Neural progenitor cell (in vitro differentiated cells): ENCODE results near the gene RASSF3. TPM values are rescaled to one million over a fixed set of nuclear protein-coding genes. Genes with fewer than 3 reads are reported as not detected.

Experiments
- DNase-seq: peaks from one replicate; pipeline ENCODE4 v3.0.0-alpha.2; 2016; ENCODE audit warnings: low spot score
- H2AFZ ChIP-seq: fragments of 200-600 bp; sonication (generic); replicated peaks from 2 replicates; pipeline ENCODE4 v1.6.1; 2016; ENCODE audit warnings: antibody characterized with exemption
- H3F3A ChIP-seq: fragments of 200-600 bp; sonication (generic); 2 replicates; pipeline ENCODE4 v1.6.1; 2016; ENCODE audit warnings: antibody characterized with exemption, low read depth
- H3K27ac ChIP-seq: fragments of 200-600 bp; sonication (generic); 2 replicates; pipeline ENCODE4 v1.5.1; 2016; ENCODE audit warnings: mild to moderate bottlenecking
- H3K27me3 ChIP-seq: fragments of 200-600 bp; sonication (generic); 2 replicates; pipeline ENCODE4 v1.6.1; 2016; ENCODE audit warnings: mild to moderate bottlenecking, moderate library complexity
- H3K36me3 ChIP-seq: fragments of 200-600 bp; sonication (generic); 2 replicates; pipeline ENCODE4 v1.5.1; 2016
- H3K4me1 ChIP-seq: fragments of 200-600 bp; sonication (generic); 2 replicates; pipeline ENCODE4 v1.6.1; 2016; ENCODE audit warnings: mixed run types
- H3K4me2 ChIP-seq: fragments of 200-600 bp; sonication (generic); 2 replicates; pipeline ENCODE4 v1.6.1; 2016
- H3K4me3 ChIP-seq: fragments of 200-600 bp; sonication (generic); 2 replicates; pipeline ENCODE4 v1.5.1; 2016
- H3K79me2 ChIP-seq: fragments of 200-600 bp; sonication (generic); 2 replicates; pipeline ENCODE4 v1.6.1; 2016; ENCODE audit warnings: low read depth
- H3K9ac ChIP-seq: fragments of 200-600 bp; sonication (generic); 2 replicates; pipeline ENCODE4 v1.6.1; 2016
- H3K9me3 ChIP-seq: fragments of 200-600 bp; sonication (generic); 2 replicates; pipeline ENCODE4 v1.5.1; 2016; ENCODE audit warnings: low read depth
- H4K20me1 ChIP-seq: fragments of 200-600 bp; sonication (generic); 2 replicates; pipeline ENCODE4 v1.6.1; 2016; ENCODE audit warnings: low read depth
- H3K27ac Mint-ChIP-seq: 3 replicates; pipeline ENCODE4 v1.8.0; 2021; ENCODE audit warnings: mixed read lengths
- H3K27me3 Mint-ChIP-seq: 2 replicates; pipeline ENCODE4 v1.8.0; 2022; ENCODE audit warnings: low read depth, mild to moderate bottlenecking, inconsistent platforms, moderate library complexity, mixed read lengths; ENCODE audit not compliant: insufficient read depth
- H3K36me3 Mint-ChIP-seq: 3 replicates; pipeline ENCODE4 v1.8.0; 2021; ENCODE audit warnings: mixed read lengths
- H3K4me1 Mint-ChIP-seq: 3 replicates; pipeline ENCODE4 v1.8.0; 2021; ENCODE audit warnings: mixed read lengths
- H3K4me3 Mint-ChIP-seq: 3 replicates; pipeline ENCODE4 v1.8.0; 2021; ENCODE audit warnings: mild to moderate bottlenecking, moderate library complexity, mixed read lengths
- H3K9me3 Mint-ChIP-seq: 3 replicates; pipeline ENCODE4 v1.8.0; 2020; ENCODE audit warnings: mixed read lengths
- EZH2 ChIP-seq: fragments of 200-600 bp; sonication (generic); IDR thresholded peaks from 2 replicates; pipeline ENCODE4 v1.6.1; 2017; ENCODE audit warnings: antibody characterized with exemption, mild to moderate bottlenecking, moderate library complexity
- EZH2phosphoT487 ChIP-seq: fragments of 200-600 bp; sonication (generic); IDR thresholded peaks from 2 replicates; pipeline ENCODE4 v1.6.1; 2017; ENCODE audit warnings: antibody characterized with exemption
- total RNA-seq: library from RNA; depleted of rRNA; stranded (reverse); fragments of >200 nt; gene quantifications from 2 replicates; pipeline ENCODE4 v1.2.3, GENCODE V29; 2015; ENCODE audit warnings: low replicate concordance
- TF ChIP-seq, protein P1 (sequence below): fragments of 200-600 bp; sonication (generic); IDR thresholded peaks from 2 replicates; pipeline ENCODE4 v1.5.1; 2017; ENCODE audit warnings: antibody characterized with exemption, mild to moderate bottlenecking

Gene RASSF3
- total RNA-seq, 1 donor from 2014 or later = 14.5 TPM

DNA sequence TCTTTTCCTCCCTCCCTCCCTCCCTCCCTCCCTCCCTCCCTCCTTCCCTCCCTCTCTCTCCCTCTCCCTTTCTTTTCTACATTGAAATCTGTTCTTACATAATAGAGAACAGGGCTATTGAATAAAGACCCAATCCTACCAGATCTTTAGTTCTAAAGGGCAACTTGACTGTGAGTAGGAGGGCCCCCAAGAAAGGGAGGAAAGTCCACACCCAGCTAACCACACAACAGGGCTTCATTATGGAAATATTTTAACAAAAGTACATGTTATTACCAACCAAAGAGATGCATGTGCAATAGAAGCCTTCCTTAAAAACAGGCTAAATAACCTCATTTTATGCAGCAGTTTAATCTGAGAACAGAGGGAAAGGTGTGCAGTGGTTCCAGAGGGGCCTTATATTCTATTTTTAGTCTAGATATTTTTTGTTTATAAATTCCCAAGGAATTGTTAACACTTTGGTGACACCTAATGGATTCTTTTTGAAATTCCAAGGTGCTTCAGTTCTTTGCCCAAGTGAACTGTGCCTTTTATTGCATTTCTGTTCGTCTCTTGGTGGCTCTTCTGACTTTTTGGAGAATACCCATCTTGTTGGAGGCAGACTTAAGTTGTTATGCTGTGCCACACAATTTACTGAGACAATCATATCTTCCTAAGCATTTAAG, 85.9 kb downstream of the RASSF3 start:
- no peak overlapping the region for H3K27ac ChIP-seq
- DNase-seq = no peak
- no peaks in the 10 kb centered on the region for H3K36me3 ChIP-seq
- peaks cover 37% of the 10 kb centered on the region for H3K4me1 ChIP-seq
- H3K9ac ChIP-seq = no peak overlapping the region
- H3K36me3 Mint-ChIP-seq = peaks cover 3% of the 10 kb centered on the region
- no peak overlapping the region for H3K27ac Mint-ChIP-seq
- no peaks in the 10 kb centered on the region for H3K9me3 Mint-ChIP-seq
- no peaks in the 10 kb centered on the region for H3K9me3 ChIP-seq
- H3K4me1 Mint-ChIP-seq = peaks cover 42% of the 10 kb centered on the region
- no peaks in the 10 kb centered on the region for H3K27me3 ChIP-seq
- no peak for TF ChIP-seq EZH2
- no peak for TF ChIP-seq EZH2phosphoT487
- TF ChIP-seq, protein P1, sequence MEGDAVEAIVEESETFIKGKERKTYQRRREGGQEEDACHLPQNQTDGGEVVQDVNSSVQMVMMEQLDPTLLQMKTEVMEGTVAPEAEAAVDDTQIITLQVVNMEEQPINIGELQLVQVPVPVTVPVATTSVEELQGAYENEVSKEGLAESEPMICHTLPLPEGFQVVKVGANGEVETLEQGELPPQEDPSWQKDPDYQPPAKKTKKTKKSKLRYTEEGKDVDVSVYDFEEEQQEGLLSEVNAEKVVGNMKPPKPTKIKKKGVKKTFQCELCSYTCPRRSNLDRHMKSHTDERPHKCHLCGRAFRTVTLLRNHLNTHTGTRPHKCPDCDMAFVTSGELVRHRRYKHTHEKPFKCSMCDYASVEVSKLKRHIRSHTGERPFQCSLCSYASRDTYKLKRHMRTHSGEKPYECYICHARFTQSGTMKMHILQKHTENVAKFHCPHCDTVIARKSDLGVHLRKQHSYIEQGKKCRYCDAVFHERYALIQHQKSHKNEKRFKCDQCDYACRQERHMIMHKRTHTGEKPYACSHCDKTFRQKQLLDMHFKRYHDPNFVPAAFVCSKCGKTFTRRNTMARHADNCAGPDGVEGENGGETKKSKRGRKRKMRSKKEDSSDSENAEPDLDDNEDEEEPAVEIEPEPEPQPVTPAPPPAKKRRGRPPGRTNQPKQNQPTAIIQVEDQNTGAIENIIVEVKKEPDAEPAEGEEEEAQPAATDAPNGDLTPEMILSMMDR = peak; percentile 51
- H3K27me3 Mint-ChIP-seq = no peaks in the 10 kb centered on the region
- no peaks in the 10 kb centered on the region for H4K20me1 ChIP-seq
- no peak overlapping the region for H3K4me2 ChIP-seq
- H3K4me3 ChIP-seq = no peak overlapping the region
- no peak overlapping the region for H3K4me3 Mint-ChIP-seq
- H3F3A ChIP-seq = peaks cover 28% of the 10 kb centered on the region
- H2AFZ ChIP-seq = no peak overlapping the region
- H3K79me2 ChIP-seq = no peaks in the 10 kb centered on the region

DNA sequence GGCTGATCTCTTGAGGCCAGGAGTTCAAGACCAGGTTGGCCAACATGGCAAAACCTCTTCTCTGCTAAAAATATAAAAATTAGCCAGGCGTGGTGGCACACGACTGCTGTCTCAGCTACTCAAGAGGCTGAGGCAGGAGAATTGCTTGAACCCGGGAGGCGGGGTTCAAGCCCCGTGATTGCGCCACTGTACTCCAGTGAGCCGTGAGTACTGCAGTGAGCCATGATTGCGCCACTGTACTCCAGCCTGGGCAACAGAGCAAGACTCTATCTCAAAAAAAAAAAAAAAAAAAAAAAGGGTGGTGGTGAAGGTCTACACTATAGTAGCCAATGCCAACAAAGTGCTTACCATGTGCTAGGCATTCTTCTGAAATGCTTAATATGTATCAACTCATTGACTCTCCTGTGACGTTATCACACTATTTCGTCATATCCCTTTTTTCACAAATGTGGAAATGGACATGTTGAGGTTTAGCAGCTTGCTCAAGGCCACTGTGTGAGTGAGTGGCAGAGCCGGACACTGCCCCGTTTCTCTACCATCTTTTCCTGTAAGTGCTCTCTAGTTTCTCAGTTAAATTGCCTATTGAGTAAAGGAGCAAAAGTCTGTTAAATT, 89.3 kb downstream of the RASSF3 start:
- Mint-ChIP-seq H3K9me3 (no peaks in the 10 kb centered on the region), H3K36me3 (peaks cover 3% of the 10 kb centered on the region), H3K27me3 (no peaks in the 10 kb centered on the region), H3K4me3 (no peak overlapping the region), H3K4me1 (peaks cover 20% of the 10 kb centered on the region), H3K27ac (no peak overlapping the region)
- no peak for TF ChIP-seq EZH2phosphoT487
- no peak for TF ChIP-seq EZH2
- TF ChIP-seq, protein P1 = no peak
- Histone ChIP-seq H3K27me3 (no peaks in the 10 kb centered on the region), H3K4me2 (no peak overlapping the region), H3K36me3 (no peaks in the 10 kb centered on the region), H3K4me1 (peaks cover 15% of the 10 kb centered on the region), H3K27ac (no peak overlapping the region), H3K9ac (no peak overlapping the region), H3F3A (peaks cover 16% of the 10 kb centered on the region), H2AFZ (no peak overlapping the region), H4K20me1 (no peaks in the 10 kb centered on the region), H3K9me3 (no peaks in the 10 kb centered on the region), H3K79me2 (no peaks in the 10 kb centered on the region), H3K4me3 (no peak overlapping the region)
- DNase-seq = no peak

DNA sequence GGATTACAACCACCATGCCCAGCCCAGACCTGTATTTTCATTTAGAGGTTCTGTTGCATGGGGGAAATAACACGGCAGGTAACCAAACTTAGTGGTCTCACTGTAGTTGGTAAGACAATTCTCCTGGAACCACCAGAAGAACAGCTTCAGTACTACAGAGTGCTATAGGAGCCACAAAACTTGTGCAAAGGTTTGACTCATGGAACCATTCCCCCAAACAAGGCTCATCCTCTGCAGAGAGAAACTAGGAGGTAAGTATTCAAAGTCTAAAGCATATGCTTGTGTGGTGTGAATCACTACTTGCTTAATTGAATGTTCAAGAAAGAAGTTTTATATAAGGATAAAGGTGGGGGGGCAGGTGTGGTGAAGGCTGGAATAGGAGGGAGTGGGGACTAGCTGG, 90.2 kb downstream of the RASSF3 start:
- Histone ChIP-seq H3K27me3 (no peaks in the 10 kb centered on the region), H3K79me2 (no peaks in the 10 kb centered on the region), H3K4me3 (no peak overlapping the region), H3F3A (peaks cover 12% of the 10 kb centered on the region), H4K20me1 (no peaks in the 10 kb centered on the region), H2AFZ (no peak overlapping the region), H3K4me1 (peaks cover 10% of the 10 kb centered on the region), H3K9me3 (no peaks in the 10 kb centered on the region), H3K27ac (no peak overlapping the region), H3K36me3 (no peaks in the 10 kb centered on the region), H3K9ac (no peak overlapping the region), H3K4me2 (no peak overlapping the region)
- Mint-ChIP-seq H3K9me3 (no peaks in the 10 kb centered on the region), H3K4me3 (no peak overlapping the region), H3K36me3 (peaks cover 3% of the 10 kb centered on the region), H3K4me1 (peaks cover 14% of the 10 kb centered on the region), H3K27ac (no peak overlapping the region), H3K27me3 (no peaks in the 10 kb centered on the region)
- no peak for DNase-seq
- TF ChIP-seq, protein P1 = no peak
- TF ChIP-seq EZH2phosphoT487 = no peak
- TF ChIP-seq EZH2 = no peak
